LNCAP (cell line): Measurements from ENCODE around the gene PRKG1.

Experiments
- CTCF ChIP-seq: fragments of 450-650 bp; IDR thresholded peaks from 2 replicates; pipeline ENCODE4 v1.5.1; 2017; ENCODE audit warnings: mild to moderate bottlenecking

PRKG1 gene

DNA sequence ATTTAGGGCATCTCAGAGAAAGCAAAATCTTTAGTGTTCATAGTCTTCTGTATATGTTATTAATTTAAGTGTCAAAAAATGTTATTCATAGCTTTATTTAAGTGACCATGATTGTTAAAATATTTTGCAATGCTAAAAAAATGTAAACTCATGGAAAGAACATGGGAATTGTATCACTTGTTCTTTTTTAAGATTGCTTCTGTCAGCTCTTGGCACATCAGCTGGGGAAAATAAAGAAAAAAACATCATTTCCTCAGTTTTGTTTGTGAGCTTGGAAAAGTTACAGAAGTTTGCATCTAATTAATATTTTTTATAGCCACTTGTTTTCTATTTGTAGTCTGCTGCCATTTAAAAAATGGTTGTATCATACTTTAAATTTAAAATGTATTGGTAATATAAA lies 911.0 kb downstream of the PRKG1 start:
- TF ChIP-seq CTCF: no peak

- no peak for TF ChIP-seq CTCF
Observed at GRCh38 chr10:51986516-51986915, 912.2 kb downstream of the PRKG1 start.

DNA sequence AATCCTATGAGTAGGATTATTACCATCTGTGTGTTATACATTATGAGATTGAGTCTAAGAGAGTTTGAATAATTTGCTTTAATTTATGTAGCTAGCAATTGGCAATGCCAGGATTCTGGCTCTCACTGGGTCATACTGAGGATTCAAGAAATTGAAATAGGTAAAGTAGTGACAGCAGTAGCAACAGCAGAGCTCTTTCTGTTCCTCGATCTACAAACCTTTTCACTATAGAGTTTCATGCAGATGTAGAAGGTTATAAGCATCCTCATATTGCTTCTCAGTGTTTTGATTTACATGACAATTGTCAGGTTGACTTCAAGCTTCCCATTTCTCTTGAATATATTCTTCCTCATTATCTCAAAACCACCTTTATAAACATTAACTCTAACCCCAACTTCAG lies 919.2 kb downstream of the PRKG1 start:
- no peak for TF ChIP-seq CTCF

GRCh38 chr10:51999096-51999495 lies 924.8 kb downstream of the PRKG1 start:
- TF ChIP-seq CTCF: no peak

DNA sequence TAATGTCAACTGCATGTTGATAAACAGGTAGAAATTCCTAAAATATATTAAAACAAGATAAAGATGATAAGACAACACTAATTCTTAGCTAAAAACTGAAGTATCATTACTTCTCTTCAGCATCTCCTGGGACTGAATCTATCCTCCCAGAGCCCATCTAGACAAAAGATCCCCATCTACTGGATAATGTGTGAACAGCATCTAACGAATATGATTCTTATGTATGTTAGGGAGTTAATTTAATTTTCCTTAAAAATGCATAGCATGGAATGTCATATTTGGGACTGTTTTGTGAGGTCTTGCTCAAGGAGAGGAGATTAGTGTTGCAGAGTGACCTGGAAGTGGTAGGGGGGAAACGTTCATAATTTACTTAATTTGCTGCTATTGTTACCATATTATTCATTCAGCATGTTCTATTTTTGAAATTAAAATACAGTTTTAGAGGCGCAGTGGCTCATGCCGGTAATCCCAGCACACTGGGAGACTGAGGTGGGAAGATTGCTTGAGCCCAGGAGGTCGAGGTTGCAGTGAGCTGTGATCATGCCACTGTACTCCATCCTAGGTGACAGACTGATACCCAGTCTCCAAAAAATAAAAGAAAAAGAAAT lies 930.2 kb downstream of the PRKG1 start:
- peak; percentile 75 for TF ChIP-seq CTCF

GRCh38 chr10:52007091-52007490 lies 932.8 kb downstream of the PRKG1 start:
- no peak for TF ChIP-seq CTCF

DNA sequence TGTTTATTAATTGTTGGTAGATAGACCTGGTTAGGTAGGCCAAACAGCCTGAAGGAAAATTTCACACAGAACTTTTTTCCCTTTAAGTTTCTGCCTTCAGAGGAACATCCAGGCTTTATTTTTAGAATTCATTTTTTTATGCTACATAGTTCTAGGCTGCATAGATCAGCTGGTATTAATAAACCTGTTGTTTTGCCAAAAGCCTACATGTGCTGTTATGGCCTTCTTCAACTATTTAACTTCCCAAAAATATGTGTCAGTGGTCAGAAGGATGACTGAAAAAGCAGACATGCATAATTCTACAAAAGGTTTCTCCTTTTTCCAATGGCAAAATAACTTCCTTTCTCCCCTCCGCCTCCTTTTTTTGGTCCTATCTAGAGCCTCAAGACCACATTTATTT lies 936.8 kb downstream of the PRKG1 start:
- TF ChIP-seq CTCF: no peak

DNA sequence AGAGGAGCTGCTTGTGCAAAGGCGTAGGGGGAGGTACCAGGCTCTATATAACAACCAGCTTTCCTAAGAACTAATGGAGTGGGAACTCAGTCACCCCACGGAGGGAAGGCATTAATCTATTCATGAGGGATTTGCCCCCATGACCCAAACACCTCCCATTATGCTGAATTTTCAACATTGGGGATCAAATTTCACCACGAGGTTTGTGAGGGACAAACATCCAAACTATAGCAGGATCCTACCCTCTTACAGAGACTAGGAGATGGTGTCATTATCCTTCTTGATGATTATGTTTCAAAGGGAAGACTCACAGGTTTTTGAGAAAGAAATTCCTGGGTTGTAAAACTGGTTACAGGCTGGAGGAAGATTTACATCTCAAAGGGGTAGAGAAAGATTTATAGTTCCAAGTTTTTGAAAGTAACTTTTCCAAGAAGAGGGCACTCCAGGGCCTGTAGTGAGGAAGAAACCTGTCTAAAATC lies 944.8 kb downstream of the PRKG1 start:
- TF ChIP-seq CTCF: no peak
